ENCODE data around the gene GOSR1.
"Not testable (repeated sequence)": the region's sequence is repeated elsewhere in the genome, so short reads cannot be mapped to it uniquely, and the experiment has no call there.

GOSR1 gene

DNA sequence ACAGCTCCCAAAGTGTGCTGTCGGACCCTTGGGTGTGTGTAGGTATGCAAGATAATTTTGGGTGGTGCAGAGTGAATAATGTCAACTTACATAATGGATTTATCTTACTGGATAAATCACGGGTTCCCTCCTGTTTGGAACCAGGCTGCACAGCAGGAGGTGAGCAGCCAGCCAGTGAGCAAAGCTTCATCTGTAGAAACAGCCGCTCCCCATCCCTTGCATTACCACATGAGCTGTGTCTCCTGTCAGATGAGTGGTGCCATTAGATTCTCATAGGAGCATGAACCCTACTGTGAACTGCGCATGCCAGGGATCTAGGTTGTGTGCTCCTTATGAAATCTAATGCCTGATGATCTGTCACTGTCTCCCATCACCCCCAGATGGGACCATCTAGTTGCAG lies 72.0 kb downstream of the GOSR1 start:
- DNase-seq, result not testable (repeated sequence)

DNA sequence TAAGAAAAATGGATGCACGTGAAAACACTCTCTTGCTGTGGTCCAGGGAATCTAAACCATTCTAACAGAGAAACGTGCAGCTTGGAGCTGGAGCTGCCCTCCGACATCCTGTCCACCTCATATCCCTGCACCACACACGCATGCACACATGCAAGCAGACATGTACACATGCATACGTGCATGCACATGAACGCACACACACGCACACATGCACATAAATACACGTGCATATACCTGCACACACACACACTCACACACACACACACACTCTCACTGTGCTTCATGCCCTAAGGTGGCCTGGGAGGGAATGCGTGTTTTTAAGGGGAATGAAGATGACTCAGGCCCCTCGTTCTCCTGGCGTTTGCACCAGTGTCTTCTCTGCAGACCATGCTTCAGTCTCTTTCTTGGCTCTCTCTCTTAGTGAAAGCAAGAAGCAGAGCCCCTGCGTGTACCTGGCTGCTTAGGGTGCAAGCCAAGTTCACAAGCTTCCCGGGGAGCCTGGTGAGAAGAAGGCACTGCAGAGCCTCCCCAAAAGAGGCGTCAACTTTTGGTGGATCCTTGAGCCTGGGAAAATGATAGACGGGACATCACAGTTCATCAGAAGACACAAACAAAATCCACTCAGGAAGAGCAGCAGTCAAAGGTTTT lies 72.8 kb downstream of the GOSR1 start:
- no peak for DNase-seq

- DNase-seq, result peak; percentile 53
These were observed 73.5 kb downstream of the GOSR1 start for GRCh38 chr17:30550512-30551273.

- not testable (repeated sequence) for DNase-seq
These were observed 74.2 kb downstream of the GOSR1 start for GRCh38 chr17:30551274-30551995.

- DNase-seq, result no peak
These were observed 74.8 kb downstream of the GOSR1 start for GRCh38 chr17:30551996-30552339.

- no peak for DNase-seq
These were observed 75.9 kb downstream of the GOSR1 start for GRCh38 chr17:30552994-30553566.

DNA sequence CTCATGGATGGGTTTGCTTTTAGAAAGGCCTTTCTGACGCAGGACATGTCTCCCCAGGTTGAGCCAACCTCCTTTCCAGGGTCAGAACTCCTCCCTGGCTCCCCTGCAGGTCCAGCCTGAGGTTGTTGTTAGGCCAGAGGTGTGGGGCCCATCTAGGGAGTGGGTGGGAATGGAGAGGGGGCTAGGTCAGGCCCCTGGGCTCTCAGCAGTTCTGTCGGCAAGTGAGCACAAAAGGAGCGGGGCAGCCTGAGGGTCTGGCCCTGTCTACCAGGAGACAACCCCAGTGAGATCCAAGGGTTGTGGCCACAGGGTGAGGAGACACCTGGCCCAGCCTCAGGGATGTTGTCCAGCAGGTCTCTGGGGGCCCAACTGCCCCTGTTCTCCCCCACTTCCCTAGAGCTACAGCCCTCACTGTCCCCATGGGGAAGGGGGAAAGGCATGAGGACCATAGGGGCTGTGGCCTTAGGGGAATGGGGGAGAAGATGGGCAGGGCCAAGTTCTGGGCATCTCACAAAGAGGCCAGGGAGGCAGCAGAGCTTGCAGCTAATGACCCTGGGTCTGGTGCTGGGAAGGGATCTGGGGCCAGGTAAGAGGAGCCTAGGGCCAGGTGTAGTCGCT lies 76.7 kb downstream of the GOSR1 start:
- not testable (repeated sequence) for DNase-seq

DNA sequence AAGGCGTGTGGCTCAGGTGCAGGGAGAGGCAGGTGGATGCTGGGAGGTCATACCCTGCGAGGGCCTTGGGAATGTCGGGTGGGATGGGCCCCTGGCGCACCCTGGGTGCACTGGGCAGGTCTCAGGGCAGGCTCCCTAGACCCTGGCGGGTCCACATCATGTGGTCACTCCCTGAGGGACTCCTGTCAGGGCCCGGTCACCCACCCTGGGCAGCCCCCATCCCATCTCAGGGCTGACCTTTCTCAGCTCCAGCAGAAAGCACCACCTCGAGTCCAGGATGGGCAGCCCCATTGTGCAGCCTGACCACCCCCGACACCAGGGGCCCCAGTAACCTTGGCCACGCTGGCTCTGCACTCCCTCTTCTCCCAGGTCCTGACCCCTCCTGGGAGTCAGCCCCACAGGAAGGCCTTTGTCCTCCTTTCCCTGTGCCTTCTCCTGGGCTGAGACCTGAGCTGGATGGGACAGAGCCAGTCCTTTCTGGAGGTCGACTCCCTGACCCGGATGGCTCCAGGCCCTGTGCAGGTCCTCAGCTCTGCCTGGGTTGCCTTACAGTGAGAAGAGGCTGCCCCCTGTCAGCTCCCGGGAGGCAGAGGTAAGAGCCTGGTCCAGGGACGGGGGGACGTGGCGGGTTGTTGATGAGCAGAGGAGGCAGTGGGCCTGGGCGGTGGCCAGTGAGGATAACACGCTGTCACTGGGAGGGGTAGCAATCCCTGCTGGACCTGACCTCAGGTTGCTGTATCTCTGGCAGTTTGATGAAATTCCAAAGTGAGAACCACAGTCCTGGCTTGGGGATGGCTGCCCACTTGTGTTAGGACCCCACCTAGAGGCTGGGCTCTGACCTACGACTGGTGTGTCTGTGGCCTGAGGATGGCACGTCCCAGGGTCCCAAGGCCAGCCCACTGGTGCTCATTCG lies 77.9 kb downstream of the GOSR1 start:
- DNase-seq, result no peak

DNA sequence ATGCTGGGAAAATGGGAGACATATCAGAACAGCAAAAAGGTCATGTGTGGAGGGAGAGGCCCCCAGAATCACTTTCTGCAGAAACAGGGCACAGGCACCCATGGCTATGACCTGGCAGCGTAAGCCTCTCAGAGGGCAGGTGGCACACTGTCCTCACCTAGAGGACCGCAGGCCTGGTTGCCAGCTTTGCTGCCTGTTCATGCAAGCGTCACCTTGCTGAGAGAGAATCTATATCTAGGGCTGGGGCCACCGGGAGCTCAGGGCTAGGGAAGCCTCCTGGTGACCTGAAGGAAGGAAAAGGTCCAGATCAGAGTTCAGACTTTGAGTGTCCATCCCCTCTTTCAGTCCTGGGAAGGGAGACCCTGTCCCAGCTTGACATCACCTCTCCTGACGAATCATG lies 78.7 kb downstream of the GOSR1 start:
- DNase-seq, result no peak

DNA sequence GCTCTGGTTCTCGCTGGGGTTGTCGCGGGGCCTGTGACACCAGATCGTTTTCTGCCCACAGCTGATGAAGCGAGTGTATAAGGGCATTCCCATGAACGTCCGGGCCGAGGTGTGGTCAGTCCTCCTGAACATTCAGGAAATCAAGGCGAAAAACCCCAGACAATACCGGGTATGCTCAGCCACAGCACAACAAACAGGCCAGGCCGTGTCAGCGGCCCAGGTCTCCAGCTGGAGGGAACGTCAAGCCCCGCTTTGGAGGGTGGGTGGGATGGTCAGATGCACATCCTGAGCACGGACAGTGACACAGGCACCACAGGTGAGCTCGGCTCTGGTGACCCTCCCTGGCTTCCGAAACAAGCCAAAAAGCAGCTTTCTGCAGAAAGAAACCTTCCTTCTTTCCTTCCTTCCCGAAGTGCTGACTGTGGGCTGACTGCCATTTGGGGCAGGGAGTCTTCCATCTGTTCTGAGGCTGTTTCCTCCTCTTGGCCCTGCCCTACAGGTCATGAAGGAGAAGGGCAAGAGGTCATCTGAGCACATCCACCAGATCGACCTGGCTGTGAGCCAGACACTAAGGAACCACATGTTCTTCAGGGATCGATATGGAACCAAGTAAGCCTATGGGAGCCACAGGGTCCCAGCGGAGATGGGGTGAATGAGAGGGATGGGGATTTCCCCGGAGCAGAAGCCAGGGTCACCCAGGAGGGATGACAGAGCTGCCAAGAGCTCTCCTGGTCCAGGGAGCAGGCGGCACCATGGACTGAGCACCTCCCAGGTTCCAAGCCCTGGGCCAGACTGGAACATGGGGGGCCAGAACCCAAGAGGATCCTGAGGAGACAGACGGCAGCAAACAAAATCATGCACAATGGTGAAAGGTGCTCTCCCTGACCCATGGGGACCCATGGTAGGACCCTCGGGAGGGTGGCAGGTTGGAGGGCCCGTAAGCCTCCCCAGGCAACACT lies 79.4 kb downstream of the GOSR1 start:
- DNase-seq, result no peak

DNA sequence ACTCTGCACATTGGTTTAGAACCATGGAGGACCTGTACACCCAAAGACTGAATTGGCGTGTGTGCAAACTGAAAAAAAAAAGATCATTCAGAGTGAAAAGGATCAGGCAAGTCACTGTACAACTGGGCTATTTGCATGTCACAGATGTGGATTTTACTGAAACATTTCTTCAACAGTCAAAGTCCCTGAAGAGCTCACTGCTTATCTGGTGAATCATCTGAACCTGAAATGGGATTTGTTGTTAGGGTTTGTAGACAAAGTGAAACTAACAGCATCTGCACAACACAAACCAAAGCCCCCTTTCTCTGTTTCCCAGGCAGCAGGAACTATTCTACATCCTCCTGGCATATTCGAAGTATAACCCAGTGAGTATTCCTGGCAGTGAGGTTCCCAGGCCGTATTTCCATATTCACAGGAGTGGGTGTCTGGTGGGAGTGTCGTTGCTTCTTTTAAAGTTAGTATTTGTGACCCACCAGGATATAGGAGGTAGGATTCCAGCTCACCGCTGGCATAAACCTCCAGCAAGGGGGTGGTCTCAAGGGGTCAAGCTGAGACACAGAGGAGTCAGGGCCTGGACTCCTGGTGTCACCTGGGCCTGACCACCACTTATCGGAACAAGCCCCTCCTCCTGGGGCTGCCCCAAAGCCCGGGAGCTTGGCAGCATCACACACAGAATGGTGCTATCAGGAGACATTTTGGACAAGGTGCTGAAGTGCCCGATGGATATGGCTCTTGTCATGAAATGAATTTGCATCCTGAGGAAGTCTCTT lies 80.9 kb downstream of the GOSR1 start:
- DNase-seq, result no peak

DNA sequence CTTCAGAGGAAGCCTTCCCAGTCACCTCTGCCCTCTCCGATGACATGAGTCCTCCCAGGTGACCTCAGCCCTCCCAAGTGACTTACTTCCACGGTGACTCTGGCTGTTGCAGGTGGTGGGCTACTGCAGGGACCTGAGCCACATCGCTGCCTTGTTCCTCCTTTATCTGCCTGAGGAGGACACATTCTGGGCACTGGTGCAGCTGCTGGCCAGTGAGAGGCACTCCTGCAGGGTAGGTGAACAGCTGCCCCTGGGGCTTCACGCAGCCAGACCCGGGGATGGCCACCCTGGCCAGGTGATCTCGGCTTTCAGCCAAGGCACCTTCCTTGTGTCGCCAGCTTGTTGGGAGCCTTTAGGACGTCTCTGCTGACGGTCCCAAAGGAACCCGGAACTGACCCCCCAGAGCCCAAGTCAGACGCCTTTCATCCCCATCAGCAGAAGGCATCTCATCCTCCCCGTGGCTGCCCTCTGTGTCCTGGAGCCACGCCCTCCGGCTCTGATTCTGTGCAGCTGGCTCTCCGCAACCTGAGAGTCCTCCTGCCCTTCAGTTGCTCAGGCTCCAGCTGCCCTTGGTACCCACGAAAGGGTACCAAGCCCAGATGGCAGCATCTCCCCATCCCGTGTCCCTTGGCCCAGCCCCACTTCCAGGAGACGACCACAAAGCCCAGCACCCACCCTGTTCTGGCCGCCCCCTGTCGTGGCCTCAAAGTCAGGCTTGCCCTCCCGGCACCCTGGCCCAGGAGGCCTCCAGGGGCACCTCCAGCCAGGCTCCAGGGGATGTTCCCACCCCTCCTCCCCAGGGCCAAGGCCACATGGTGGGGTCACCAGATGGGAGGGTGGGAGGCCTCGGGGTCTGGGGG lies 81.7 kb downstream of the GOSR1 start:
- DNase-seq, result no peak

- DNase-seq, result no peak
These were observed 82.4 kb downstream of the GOSR1 start for GRCh38 chr17:30559656-30560055.

- not testable (repeated sequence) for DNase-seq
These were observed 83.2 kb downstream of the GOSR1 start for GRCh38 chr17:30560117-30561026.

- not testable (repeated sequence) for DNase-seq
These were observed 84.6 kb downstream of the GOSR1 start for GRCh38 chr17:30561766-30562165.

DNA sequence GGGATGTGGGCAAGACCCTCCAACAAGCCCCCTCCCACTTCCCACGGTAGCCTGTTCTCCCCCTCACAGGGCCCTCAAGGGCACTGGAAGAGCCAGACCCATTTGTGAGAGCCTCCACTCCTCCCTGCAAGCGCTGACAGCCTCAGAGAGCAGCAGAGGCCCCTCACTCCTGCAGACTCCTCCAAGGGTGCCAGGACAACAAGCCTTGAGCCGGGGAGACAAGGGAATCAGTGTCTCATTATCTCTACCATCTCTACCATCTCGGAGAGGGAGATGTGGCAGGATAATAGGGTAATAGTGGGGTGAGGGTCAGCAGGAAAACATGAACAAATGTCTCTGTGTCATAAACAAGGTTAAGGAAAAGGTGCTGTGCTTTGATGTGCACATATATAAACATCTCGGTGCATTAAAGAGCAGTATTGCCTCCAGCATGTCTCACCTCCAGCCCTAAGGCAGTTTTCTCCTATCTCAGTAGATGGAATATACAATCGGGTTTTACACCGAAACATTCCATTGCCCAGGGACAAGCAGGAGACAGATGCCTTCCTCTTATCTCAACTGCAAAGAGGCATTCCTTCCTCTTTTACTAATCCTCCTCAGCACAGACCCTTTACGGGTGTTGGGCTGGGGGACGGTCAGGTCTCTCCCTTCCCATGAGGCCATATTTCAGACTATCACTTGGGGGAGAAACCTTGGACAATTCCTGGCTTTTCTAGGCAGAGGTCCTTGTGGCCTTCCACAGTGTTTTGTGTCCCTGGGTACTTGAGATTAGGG lies 86.1 kb downstream of the GOSR1 start:
- DNase-seq, result not testable (repeated sequence)

DNA sequence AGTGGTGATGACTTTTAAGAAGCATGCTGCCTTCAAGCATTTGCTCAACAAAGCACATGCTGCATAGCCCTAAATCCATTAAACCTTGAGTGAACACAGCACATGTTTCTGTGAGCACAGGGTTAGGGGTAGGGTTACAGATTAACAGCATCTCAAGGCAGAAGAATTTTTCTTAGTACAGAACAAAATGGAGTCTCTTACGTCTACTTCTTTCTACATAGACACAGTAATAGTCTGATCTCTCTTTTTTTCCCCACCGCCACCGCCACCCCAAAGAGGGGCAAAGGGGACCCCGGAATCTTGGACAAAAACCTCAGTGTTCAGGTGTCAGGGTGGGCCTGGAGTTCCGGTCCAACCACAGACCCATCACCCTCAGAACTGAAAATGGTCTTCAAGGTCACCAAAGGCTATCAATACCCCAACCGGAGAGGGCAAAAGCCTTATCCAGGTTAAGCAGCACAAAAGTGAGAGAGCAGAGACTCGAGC lies 86.7 kb downstream of the GOSR1 start:
- not testable (repeated sequence) for DNase-seq
